Measurements from ENCODE around the gene ATP6V0D1. TPM values are rescaled to one million over a fixed set of nuclear protein-coding genes. Genes with fewer than 3 reads are reported as not detected.
A peak's percentile ranks its signal among the peaks of the same experiment; 100 is the strongest.

Gene ATP6V0D1
- total RNA-seq, 1 experiment from 2014 or later = 43.0 TPM

DNA sequence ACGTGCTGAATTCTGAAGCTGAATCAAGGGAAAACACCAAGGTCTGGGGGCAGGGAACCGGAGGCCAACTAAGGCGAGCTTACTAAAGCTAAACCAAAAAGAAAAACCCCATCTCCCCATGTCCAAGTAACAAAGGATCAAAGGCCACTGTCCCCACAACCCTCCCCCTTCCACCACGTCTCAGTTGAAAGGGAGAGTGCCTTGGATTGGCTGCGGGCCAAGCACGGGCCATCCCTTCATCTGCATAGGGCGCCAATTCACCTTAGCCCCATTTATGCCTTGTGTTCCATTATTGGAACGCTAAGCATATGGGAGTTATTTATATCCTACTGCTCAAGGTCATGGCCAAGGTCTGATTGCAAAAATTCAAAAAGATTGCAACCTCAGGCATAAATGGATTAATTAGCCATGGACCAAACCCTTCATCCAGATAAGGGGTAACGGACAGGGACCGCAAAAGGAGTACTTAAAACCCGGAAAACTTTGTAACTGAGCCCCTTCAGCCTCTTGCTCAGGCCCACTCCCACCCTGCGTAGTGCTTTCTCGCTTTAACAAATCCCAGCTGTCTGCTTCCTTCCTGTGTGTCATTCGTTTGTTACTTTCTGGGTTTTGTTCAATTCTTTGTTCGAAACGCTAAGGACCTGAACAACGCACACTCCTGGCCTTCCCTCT lies 740 bp upstream of the ATP6V0D1 start:
- H3K36me3 Mint-ChIP-seq (ENCODE audit: insufficient read depth in 1 of 3, low read depth in 3 of 3) = no peaks in the 10 kb centered on the region
- WGBS (ENCODE audit: extremely low coverage, insufficient read length, low lambda C conversion rate) = no CpG with 5 or more reads among the region's 17 CpGs
- H4K8ac ChIP-seq (replicated peaks; ENCODE audit: insufficient read length, low read depth, low read length) = no peak overlapping the region
- no peak overlapping the region for H2BK120ac ChIP-seq (ENCODE audit: low read depth, low read length, poor library complexity, severe bottlenecking)
- H3K23ac ChIP-seq (ENCODE audit: insufficient read length, low read depth, low read length) = no peak overlapping the region
- H2AFZ ChIP-seq (ENCODE audit: low read length) = peak overlapping the region; percentile 97
- H3K56ac ChIP-seq (ENCODE audit: insufficient read length, low read depth, low read length) = no peak overlapping the region
- no peaks in the 10 kb centered on the region for H3K79me1 ChIP-seq (ENCODE audit: insufficient read depth, low read depth, low read length, poor library complexity, severe bottlenecking)
- H3K27ac ChIP-seq (ENCODE audit: insufficient read length, low read depth, low read length) = no peak overlapping the region
- no peak overlapping the region for H2BK20ac ChIP-seq (ENCODE audit: low read depth, low read length, poor library complexity, severe bottlenecking)
- H4K91ac ChIP-seq (ENCODE audit: insufficient read length, low read depth, low read length) = no peak overlapping the region
- peak overlapping the region; percentile 95 to 98 (median 97) for H3K27ac Mint-ChIP-seq
- peaks cover 9% of the 10 kb centered on the region in 2 experiments for H3K4me1 Mint-ChIP-seq
- H3K9me3 Mint-ChIP-seq = no peaks in the 10 kb centered on the region
- H3K4ac ChIP-seq (ENCODE audit: low read depth, low read length) = no peak overlapping the region
- peak overlapping the region; percentile 77 for H3K4me2 ChIP-seq (ENCODE audit: insufficient read depth, insufficient read length, low read length)
- TF ChIP-seq, protein P1, sequence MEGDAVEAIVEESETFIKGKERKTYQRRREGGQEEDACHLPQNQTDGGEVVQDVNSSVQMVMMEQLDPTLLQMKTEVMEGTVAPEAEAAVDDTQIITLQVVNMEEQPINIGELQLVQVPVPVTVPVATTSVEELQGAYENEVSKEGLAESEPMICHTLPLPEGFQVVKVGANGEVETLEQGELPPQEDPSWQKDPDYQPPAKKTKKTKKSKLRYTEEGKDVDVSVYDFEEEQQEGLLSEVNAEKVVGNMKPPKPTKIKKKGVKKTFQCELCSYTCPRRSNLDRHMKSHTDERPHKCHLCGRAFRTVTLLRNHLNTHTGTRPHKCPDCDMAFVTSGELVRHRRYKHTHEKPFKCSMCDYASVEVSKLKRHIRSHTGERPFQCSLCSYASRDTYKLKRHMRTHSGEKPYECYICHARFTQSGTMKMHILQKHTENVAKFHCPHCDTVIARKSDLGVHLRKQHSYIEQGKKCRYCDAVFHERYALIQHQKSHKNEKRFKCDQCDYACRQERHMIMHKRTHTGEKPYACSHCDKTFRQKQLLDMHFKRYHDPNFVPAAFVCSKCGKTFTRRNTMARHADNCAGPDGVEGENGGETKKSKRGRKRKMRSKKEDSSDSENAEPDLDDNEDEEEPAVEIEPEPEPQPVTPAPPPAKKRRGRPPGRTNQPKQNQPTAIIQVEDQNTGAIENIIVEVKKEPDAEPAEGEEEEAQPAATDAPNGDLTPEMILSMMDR (conservative IDR thresholded peaks at IDR 0.05) = no peak
- H2AK5ac ChIP-seq (ENCODE audit: insufficient read length, low read length) = no peak overlapping the region
- no peak overlapping the region for H4K5ac ChIP-seq (ENCODE audit: insufficient read length, low read depth, low read length)
- H2BK5ac ChIP-seq (ENCODE audit: insufficient read length, low read length) = no peak overlapping the region
- H2BK12ac ChIP-seq (ENCODE audit: insufficient read length, low read depth, low read length) = no peak overlapping the region
- H3K4me3 Mint-ChIP-seq = peak overlapping the region; percentile 97 to 99
- peaks cover 22% of the 10 kb centered on the region for H3K27me3 Mint-ChIP-seq (ENCODE audit: low read depth)
- DNase-seq = no peak
- H3K23me2 ChIP-seq (ENCODE audit: insufficient read length, low read depth, low read length, poor library complexity, severe bottlenecking) = peaks cover 6% of the 10 kb centered on the region
- H4K20me1 ChIP-seq (ENCODE audit: control insufficient read depth, insufficient read depth, insufficient read length) = no peaks in the 10 kb centered on the region
- peak overlapping the region; percentile 56 for H3K18ac ChIP-seq (ENCODE audit: insufficient read length, low read depth, low read length)
- no peaks in the 10 kb centered on the region; the same call in 1 of the 2 replicates for H3K4me1 ChIP-seq (ENCODE audit: insufficient read depth, low read length)
- peaks cover 1% of the 10 kb centered on the region; the same call in 1 of the 2 replicates for H3K79me2 ChIP-seq (ENCODE audit: insufficient read depth, low read length)
- H3K9me3 ChIP-seq (ENCODE audit: control insufficient read depth, low read depth, low read length) = no peaks in the 10 kb centered on the region
- peaks cover 9% of the 10 kb centered on the region; the same call in 1 of the 2 replicates for H3K27me3 ChIP-seq (ENCODE audit: insufficient read depth, low read length)
- H2BK15ac ChIP-seq (ENCODE audit: low read depth, low read length) = no peak overlapping the region
- H3T11ph ChIP-seq (ENCODE audit: low read length) = no peak overlapping the region
- H3K9ac ChIP-seq (ENCODE audit: extremely low read depth, insufficient read length, low read length) = peak overlapping the region; percentile 32
- H3K14ac ChIP-seq (ENCODE audit: insufficient read depth, low read length) = peak overlapping the region; percentile 83; the same call in 1 of the 2 replicates

Data from H9 (cell line).